GM12872 (cell line): Measurements from ENCODE around the gene HCRTR1.

Source experiments
- TF ChIP-seq, protein P1 (sequence below): IDR thresholded peaks from 3 replicates; pipeline ENCODE4 v1.5.1; 2011; ENCODE audit warnings: low read depth, mild to moderate bottlenecking, low read length, moderate library complexity; ENCODE audit not compliant: insufficient read depth

The HCRTR1 gene

DNA sequence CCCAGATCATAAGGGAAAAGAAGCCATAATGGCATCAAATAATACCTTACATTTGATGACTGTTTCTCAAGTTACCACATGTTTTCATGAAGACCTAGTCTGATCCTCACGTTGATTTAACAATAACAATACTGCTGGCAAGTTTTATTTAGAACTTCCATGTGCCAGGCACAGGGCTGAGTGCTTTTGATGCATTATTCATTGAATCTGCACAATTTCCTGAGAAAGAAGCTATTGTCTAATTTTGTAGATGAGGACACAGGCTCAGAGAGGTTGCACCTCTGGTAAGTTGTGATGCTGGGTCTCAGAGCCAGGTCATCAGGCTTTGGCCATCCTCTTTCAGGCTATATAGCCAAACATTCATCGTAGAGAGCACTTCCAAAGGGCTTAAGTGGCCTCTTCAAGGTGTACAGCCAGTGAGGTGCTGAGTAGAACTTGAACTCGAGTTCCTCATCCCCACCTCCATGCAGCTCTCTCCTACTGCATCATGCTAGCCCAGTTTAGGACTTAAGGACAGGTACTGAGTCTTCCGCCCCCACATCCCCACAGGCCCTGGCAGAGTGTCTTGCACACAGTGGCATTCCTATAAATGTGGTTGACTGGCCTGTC is 35.5 kb downstream of the HCRTR1 start:
- TF ChIP-seq, protein P1, sequence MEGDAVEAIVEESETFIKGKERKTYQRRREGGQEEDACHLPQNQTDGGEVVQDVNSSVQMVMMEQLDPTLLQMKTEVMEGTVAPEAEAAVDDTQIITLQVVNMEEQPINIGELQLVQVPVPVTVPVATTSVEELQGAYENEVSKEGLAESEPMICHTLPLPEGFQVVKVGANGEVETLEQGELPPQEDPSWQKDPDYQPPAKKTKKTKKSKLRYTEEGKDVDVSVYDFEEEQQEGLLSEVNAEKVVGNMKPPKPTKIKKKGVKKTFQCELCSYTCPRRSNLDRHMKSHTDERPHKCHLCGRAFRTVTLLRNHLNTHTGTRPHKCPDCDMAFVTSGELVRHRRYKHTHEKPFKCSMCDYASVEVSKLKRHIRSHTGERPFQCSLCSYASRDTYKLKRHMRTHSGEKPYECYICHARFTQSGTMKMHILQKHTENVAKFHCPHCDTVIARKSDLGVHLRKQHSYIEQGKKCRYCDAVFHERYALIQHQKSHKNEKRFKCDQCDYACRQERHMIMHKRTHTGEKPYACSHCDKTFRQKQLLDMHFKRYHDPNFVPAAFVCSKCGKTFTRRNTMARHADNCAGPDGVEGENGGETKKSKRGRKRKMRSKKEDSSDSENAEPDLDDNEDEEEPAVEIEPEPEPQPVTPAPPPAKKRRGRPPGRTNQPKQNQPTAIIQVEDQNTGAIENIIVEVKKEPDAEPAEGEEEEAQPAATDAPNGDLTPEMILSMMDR = no peak

DNA sequence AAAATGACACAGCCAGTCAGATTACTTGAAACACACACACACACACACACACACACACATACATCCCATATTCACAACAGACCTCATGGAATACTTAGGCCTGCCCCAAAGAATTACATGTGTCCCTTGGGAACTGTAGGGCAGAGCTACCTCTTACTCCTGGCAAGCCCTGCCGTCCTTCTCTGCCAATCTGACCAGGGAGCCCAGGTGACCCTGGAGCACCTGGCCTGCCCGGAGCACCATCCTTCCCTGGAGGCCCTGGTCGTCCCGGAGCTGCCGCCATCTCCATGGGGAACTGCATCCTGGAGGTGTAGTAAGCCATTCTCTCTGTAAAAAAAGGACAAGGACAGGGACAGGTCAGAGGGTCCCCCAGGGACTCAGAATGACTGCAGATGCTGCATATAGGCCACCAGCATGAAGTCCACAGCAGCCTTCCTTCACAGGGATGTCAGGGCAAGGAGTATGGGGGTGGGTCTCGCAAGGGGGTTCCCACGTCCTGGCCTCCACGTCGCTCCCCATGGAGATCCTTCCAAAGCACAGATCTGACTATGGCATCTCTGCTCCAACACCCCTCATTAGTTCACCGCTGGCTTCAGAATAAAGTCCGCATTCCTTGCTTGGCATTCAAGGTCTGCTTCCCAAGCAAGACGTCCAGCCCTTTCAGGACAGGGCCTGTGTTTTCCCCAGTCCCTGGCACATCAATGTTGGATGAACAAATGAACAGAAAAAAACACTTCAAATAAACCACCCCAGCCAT is 36.4 kb downstream of the HCRTR1 start:
- TF ChIP-seq, protein P1 = no peak

DNA sequence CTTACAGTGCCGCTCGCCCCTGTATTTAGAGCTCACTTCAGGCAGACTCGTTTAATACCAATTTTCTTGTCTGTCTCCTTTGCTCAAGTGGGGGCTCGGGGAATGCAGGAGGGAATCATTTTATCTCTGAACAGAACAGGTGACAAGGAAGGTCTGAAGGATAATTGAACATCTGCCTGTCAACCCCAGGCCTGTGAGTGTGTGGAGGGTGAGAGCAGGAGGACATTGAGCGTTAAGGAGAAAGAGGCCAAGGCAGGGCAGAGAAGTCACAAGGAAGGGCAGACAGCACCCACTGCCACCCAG is 36.9 kb downstream of the HCRTR1 start:
- TF ChIP-seq, protein P1 = no peak

DNA sequence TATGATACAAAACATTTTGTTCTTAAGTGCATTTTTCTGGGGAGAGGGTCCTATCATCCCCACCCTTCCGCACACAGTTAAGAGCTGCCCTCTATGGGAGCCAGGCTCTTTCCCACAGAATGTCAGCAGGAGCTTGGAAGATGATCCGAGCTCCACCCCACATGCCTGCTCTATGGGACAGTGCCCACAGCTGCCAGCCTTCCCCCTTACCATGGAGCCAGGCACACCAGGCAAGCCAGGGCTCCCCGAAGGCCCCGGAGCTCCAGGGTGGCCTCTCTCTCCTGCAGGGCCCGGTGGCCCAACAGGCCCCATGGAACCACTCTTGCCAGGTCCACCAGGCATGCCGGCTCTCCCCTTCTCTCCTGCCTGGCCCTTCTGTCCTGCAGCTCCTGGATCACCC is 37.6 kb downstream of the HCRTR1 start:
- TF ChIP-seq, protein P1 = no peak

DNA sequence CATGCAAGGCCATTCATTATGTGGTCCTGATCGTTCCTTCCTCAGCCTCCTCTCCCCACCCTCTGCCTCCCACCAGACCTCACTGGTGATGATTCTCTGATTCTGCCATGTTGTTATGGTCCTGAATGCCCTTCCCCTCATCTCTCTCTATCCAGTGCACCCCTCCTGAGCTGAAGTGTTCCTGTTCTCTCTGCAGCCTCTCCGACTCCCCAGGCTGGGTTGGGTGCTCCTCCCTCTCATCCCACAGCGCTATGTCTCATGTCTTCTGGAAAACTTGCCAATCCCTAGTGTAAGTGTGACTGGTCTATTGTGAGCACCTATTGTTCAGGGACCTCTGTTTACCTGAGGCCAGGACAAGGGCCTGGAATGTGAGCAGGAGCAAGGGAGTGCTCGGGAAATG is 38.3 kb downstream of the HCRTR1 start:
- TF ChIP-seq, protein P1 = no peak

DNA sequence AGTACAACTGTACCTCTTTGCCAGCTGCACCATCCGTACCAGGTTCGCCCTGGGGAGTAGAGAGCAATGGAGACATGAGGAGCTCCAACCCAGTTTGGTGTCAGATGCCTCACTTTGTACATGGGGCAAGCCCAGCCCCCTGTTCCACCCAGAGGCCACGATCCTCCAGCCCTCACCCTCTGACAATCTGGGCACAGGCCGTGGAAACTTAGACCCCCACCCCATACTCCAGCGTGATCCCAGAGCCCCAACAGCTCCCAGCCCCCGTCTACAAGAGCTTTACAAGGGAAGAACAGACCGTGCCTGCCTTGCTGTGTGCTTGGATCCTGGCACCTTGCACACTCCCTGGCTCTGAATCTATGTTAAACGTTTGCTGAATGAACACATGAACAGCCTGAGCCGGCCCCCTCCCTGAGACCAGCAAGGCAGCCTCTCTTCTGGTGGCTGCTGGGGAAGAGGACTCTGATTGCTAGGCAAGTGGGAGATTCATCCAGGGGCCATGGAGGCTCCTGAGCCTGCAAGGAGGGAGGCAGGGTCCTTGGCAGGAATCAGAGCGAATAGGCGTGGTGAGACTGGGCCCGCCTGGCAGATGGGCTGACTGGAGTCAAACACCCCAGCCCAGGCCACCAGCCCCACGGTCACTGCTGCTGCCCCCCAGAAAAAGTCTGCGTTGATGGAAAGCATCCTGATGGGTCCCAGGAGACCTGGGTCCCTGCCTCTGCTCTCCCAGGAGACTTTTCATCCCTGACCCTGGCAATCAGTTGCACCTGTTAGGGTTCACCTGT is 39.7 kb downstream of the HCRTR1 start:
- TF ChIP-seq, protein P1 = no peak

DNA sequence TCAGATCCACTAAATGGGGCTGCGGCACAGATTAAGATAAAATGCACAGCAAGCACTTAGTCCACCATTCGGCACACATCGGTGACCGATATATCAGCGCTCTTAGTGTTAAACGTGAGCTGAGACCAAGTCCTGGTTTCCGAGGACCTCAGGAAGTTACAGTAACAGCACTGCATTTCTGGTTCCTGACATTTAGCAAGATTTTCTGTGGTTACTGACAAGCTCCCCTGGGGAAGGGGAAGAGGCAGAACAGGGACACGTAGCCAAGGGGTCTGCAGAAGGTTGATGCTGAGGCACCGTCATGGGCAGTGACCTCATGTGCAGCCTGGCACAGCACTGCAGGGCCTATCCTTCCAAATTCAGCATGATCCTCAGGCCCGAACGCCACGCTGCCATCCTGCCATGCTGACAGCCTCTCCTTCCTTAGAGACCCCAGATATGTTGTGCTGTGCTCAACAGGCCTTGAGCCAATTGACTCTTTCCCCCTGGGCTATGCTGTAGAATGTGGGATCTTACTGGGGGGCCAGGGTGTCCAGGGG is 40.6 kb downstream of the HCRTR1 start:
- TF ChIP-seq, protein P1 = no peak
